Islet precursor cell (in vitro differentiated cells): ENCODE measurements around the gene TBRG4.
A peak's percentile ranks its signal among the peaks of the same experiment; 100 is the strongest.

Experiments used
- DNase-seq: peaks from one replicate; pipeline ENCODE4 v3.0.0-alpha.2; 2018

The TBRG4 gene

DNA sequence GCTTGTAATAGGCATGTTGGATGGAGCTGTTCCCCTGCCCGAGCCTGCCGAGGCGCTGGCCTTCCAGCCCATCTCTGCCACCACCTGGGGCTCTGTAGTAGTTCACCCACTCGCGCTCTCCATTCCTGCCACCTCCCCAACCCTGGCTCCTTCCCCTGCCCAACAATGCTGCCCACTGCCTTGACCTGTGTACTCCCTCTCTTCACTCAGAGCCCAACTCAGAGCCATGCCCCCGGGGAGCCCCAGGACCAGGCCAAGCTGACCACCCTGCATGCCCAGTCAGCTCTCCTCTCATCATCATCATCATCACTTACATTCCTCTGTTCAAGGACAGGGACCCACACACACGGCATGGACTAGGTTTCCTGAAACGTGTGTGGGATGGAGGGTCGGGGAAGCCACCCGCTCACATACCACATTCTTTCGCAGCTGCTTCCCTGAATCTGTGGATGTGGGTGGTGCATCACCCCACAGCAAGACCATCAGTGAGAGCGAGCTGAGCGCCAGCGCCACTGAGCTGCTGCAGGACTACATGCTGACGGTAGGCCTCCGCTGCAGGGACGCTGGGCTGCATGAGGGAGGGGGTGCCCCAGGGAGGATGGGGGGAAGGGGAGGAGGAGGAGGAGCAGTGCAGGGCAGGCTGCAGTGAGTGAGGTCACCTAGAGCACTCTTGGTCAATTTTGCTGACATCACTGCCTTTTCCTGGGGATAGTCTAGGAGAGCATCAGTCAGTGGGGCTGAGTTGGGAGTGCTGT, 38.3 kb downstream of the TBRG4 start:
- no peak for DNase-seq

DNA sequence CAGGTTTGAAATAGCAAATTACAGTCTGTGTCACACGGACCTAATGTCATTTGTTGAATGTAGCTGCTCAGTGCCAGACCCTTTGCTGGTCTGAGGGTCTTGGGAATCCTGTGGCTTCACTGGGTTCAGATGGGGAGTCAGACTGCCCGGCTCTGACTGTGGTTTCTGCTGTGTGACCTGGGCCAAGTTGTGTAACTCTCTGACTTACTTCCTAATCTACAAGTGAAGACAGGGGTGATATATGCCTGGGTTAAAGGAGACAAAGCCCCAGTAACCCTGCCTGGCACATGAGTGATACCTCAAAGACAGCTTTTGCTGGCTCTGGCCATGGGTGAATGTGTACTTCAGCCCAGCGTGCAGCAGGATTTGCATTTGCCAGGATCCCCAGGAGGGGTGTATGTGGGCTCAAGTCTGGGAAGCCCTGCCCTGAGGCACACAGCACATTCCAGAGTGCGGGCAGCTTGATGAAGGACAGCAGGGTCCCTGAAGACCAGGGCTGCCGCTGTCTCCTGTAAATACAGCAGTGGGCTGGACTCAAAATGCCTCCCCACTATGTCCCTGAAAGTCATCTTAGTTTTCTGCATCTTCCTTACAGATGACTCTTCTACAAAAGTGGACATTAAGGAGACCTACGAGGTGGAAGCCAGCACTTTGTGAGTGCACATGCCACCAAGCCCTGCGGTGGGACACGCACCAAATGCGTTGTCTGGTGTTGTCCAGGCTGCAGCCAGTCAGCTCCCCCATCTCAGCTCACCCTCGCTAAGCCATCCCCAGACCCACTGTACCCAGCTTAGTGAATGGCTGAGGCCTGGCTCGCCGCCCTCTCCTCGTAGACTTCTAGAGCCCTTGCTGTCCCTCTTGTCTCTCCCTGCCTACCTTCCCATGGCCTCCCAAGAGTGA, 39.1 kb downstream of the TBRG4 start:
- peak; percentile 68 for DNase-seq

DNA sequence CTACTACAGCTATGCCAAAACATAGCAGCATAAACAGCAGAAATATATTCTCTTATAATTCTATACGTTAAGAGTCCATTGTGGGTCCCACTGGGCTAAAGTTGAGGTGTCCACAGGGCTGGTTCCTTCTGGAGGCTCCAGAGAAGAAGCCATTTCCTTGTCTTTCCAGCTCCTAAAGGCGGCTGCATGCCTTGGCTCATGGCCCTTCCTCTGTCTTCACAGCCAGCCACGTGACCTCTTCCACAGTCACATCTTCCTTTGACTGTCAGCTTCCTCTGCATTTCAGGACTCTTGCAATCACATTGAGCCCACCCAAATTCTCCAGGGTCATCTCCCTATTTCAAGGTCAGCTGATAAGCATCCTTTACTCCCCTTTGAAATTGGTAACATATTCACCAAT, 40.0 kb downstream of the TBRG4 start:
- no peak for DNase-seq

DNA sequence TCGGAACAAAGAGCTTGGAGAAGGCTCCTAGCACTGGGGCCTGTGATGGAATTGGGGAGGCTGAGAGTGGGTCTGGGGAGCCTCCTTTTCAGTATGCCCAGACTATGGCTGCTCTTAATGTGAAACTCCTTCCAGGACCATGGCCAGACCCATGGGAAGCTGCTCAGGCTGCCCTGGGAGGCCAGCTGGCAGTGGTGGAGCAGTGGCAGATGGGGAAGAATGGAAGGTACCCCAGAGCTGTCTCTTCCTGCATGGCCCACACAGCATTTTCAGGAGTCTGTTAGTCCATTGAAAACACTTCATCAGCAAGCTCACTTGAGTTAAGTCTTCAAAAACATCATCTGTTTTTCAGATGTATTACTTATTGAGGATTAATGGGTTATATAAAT, 41.2 kb downstream of the TBRG4 start:
- DNase-seq: no peak

DNA sequence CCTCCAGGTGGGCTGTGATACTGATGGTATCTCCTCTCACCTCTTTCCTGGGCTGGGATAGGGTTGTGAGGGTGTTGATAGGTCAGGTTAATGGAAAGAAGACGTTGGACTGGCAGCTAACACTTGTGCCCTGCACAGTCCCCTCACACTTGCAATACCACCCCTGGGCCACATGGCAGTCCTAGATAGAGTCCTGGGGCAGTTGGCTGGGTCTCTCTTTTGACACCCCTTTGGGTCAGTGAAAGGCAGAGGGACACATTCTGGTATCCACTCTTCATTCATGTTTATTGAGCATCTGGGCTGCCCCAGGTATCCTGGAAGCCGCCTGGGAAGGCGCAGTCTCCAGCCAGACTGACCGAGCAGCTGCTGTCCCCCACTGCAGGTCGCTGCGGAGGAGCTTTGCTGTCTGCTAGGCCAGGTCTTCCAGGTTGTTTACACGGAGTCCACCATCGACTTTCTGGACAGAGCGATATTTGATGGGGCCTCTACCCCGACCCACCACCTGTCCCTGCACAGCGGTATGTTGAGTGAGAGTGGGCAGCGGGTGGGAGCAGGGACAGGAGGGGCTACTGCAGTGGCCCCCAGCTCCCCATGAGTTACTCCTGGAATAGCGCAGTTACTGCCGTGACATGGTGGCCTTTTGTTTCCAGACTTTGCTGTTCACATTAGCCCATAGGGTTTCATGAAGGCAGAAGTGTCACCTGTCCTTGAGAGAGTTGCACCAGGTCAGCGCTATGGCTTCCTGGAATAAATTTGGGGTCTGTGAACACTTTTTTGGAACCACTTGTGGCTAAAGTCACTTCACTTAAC, 41.8 kb downstream of the TBRG4 start:
- DNase-seq: no peak

DNA sequence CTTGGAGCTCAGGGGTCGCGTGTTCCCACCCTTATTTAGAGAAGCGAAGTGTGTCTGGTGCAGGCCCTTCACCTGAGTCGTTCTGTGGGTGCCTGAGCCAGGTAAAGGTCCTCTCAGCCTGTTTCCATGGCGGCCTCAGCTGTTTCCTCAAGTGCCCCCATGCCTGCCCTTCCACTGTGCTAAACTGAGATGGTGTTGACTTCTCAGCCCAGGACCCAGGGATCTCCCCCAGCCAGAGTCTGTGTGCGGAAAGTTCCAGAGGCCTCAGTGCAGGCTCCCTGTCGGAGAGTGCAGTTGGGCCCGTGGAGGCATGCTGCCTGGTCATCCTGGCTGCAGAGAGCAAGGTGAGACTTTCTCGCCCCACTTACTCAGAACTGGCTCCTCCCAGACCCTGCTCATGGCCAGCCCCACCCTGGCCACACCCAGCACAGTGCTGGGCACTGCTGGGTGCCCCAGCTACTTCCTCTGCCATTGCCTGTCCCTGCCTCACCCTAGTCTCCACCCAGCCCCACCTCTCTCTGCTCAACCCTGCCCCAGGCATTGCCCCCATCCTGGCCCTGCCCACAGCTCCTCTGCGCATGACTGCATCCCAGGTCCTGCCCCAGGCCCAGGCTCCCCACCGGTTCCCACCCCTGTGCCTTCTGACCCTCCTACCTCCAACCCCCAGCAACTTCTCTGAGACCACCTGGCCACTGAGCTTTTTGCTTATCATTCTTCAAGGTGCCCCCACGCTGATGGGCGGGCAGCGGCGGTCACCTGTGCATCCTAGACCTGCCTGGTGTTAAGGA, 43.1 kb downstream of the TBRG4 start:
- DNase-seq: no peak

DNA sequence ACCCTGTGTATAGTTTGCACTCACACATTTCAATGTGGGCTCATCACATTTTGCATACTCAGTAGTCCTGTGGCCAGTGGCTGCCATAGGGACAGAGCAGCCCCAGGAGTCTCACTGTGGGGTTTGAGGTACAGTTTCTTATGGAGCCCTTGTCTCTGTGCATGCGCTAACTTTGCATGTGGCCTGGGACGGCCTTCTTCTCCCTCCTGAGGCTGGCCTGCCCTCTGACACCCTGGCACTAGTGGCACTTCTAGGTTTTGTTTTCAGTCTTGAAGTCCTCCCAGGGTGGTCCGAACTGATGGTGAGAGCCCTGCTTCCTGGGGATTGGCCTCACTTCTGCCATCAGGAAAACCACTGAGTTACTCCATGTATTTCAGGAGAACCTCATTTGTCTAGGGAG, 43.9 kb downstream of the TBRG4 start:
- no peak for DNase-seq

DNA sequence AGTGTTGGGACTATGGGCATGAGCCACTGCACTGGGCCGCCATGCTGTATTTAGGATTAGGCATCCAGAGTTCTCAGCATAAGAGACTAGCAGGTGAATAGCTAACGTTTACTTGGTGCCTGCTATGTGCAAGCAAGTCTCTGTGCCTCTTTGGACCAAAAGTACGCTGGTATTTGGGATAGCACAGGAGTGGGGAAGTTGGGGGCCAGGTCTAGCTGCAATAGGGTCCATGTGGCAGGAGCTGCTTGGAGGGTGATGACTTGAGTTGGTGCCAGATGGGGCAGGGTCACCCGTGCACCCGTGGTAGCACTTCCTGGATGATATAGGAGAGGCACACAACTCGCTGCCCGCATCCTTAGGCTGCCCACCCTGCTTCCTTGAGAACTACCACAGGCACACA, 45.1 kb downstream of the TBRG4 start:
- DNase-seq: no peak

DNA sequence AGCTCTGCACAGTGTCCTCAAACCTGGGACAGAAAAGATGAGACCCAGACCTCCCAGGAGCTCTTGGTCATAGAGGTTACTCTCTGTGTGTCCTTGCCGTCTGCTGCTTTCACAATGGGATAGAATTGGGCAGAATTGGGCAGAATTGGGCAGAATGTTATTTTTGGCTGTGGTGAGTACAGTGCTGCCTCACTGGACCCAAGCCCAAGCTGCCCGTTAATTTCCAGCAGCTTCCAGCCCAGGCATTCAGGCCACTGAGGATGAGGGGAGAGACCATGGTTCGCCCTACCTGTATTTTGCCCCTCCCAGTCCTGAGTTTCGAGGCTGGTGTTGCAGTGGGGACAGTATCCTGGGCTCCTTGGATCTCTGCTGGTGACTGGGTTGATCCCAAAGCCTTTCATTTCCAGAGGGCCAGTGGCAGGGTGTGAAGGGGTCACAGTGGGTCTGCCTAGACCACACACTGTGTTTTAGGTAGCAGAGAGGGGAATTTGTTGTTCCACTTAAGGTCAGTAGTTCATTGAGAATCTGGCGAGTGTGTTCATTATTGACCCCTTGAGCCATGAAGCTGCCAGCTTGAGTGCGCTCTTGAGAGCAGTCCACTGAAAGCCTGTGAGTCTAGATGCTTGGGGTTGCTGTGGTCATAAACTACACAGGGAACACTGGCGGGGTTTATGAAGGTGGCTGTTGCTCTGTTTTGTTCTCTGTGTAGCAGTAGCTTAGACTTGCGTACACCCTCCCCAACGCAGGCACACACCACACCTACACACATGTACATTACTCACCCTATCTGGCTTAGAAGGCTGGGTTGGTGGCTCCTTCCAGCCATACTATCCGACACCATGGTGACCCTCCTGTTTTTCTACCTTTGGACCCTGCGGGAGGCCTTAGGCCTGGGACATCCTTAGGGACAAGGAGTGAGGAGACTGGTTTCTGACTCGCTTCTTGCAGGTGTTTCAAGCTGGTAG, 46.2 kb downstream of the TBRG4 start:
- DNase-seq: no peak

DNA sequence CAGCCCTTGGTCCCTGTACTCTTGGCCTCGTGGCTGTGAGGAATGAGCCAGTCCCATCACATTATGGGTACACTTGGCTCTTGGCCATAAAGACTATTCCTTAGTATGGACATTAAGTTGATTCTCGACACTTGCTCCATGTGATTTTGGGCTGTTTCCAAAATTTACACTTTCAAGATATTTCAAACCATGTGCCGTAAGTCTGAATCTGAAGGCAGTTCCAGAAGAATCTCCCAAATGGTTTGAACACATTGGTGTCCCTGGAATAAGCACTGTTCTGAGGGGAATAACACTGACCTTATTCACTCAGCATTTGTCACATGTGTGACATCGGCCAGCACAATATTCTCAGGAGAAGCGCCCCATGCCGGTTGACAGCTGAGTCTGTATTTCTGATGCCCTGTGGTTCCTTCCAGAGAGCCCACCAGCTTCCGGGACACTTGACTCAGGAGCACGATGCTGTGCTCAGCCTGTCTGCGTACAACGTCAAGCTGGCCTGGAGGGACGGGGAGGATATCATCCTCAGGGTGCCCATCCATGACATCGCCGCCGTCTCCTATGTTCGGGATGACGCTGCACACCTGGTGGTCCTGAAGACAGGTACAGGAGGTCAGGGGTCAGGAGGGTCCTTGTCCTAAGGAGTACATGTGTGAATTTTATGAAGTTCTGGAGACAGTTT, 47.3 kb downstream of the TBRG4 start:
- no peak for DNase-seq

DNA sequence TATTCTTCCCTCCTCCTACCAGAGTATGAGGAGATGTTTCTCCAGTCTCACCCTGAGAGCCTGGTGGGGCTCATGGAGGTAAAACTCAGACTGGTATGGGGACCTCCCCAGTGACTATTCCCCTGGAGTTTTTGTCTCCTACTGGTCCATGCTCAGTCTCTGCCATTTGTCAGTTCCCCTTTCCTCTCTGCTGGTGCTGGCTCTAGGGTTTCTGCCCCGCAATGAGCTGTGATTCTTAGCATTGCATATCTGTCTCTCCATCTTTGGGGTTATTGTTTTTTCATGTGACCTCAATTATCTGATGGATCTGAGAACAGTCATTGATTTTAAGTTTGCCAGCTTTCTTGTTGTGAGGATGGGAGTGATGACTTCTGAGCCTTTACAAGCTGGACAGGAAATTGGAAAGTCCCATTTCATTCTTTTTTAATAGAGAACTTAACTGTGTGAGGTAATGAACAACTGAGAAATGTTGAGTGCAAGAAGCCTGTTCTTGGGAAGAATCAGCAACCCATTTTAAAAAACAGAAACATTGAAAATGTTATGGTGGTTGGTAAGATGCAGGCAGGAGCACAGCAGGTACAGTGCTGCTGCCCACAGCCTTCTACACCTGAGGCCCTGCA, 49.6 kb downstream of the TBRG4 start:
- no peak for DNase-seq

DNA sequence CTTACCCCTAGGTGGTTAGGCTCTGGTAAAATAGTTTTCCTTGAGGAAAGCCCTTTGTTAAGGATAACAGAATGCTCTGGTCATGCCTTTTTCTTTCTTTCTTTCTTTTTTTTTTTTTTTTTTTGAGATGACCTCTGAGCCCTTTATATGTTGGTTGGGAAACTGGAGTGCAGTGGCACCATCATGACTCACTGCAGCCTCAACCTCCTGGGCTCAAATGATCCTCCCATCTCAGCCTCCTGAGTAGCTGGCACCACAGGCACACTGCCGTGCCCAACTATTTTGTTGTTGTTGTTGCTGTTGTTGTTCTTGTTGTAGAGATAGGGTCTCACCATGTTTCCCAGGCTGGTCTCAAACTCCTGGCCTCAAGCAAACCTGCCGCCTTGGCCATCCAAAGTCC, 50.1 kb downstream of the TBRG4 start:
- DNase-seq: no peak

DNA sequence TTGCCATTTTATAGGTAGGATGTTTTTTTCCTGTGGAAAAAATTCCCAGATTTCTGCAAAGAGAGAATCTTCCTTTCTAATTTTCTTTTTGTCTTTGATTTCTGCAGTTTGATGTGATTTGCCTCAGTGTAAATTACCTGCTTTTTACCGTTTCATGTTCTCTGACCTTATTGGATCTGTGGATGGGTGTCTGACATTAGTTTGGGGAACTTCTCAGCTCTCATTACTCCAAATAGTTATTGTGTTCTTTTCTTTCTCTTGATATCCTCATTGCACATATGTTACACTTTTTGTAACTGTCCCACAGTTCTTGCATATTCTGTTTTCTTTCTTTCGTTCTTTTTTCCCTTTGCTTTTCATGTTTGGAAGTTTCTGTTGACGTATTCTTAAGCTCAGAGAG, 51.2 kb downstream of the TBRG4 start:
- DNase-seq: no peak

DNA sequence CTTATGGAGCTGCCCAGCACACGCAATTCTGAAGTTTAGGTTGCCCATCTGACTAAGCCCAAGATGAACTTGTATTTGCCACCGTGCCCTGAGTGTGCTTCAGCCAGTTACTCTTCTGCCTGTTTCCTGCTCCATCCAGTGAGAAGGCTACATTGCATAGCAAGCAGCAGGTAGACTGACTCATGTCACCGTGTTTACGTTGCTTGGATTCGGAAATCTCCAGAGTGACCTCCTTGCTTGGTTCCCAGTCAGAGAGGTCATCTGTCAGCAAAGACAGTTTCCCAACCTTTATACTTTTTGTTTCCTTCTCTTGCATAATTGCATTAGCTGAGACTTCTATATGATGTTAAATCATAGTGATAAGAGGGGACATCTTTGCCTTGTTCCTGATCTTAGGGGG, 53.6 kb downstream of the TBRG4 start:
- no peak for DNase-seq

DNA sequence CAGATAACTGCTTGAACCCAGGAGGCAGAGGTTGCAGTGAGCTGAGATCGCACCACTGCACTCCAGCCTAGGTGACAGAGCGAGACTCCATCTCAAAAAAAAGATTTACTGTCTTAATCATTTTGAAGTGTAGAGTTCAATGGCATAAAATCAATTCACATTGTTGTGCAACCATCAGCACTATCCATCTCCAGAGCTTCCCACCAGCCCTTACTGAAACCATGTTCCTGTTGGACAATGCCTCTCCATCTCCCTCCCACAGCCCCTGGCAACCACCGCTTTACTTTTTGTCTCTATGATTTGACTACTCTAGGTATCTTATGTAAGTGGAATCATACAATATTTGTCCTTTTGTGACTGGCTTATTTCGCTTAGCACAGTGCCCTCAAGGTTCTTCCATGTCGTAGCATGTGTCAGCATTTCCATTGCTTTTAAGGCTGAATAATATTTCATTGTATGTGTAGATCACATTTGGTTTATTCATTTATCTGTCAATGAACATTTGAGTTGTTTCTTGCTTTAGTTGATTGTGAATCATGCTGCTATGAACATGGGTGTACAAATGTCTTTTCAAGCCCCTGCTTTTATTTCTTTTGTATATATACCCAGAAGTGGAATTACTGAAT, 55.8 kb downstream of the TBRG4 start:
- no peak for DNase-seq

DNA sequence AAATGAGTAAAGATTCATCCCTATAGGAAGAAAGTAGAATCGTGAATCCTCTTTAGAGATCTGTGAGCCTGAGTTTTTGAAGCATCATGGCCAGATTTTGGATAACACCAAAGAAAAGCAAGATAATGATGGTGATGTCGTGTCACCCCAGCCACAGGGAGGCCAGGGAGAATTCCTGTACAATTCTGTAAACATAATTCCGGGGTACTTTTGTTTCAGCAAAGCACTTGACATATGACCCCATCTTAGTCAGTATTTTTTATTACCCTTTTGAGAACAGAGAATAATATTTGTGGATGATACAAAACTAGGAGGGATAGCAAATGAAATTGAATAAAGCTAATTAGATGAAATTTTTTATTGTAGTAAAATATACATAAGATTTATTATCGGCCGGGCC, 56.5 kb downstream of the TBRG4 start:
- DNase-seq: no peak

DNA sequence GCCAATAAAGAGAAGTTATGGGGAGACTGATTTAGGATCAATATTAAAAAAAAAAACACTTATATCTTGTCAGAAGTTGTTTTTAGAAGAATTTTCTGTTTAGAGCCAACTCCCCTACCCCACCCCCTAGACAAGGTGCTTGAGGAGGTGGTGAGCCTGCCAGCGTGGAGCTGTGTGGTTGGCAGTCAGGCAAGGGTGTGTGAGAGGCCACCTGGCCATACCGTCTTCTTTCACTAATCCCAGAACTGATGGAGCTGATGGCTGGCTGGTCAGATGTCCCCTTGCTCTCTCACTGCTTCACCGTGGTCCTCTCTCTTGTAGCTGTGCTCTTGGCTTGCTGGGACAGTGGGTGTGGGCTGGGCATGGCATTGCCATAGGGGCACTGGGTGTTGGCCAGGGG, 57.1 kb downstream of the TBRG4 start:
- no peak for DNase-seq

DNA sequence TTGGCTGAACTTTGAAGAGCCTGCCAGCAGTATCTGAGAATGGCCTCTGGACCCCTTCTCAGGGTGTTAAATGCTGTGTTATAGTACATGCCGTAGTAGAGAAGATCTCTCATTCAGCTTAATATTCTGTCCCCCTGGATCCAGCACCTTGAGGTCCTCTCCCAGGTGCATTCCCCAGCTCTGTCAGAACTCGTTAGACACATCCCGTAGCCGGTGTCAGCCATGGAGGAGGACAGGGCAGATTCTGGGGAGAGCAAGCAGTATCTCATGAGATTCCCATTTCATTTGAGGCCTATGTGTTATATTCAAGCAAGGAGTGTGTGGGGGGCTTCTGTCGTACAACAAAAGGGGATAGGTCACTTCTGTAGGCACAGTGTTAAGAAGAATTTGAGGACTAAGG, 57.6 kb downstream of the TBRG4 start:
- no peak for DNase-seq

DNA sequence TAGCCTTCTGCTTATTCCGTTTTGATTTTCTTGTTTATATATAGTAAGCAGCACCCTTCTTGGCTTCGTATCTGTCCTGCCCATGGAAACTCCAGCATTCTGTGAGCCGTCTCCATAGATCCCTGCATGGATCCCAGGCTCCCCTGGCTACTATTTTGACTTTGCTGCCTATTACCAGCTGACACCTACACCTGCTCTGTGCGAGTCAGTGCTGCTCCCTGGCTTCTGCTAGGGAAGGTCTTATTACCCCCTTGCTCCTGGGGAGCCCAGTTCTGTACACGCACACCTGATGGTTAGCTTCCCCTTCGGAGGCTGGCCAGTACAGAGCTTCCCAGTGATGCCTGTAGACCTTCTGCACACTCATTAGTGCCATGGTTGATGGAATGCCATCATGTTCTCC, 58.1 kb downstream of the TBRG4 start:
- DNase-seq: no peak

DNA sequence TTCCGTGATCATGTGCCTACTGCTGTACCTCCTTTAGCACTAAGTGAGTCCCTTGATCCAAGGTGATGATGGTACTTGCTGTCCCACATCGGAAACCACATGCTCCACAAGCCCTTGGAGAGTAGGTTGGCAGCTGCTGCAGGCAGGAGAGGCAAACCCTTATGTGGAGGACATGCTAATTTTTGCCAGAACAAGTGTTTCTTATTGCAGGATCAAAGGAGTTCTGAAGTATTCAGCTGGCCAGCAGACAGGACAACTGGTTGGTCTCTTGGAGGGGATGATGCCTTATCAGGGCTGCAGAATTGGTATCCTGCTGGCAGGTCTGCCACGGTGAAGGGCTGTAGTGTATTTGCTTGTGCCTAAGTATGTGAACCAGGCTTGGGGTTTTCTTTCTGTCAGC, 59.5 kb downstream of the TBRG4 start:
- DNase-seq: no peak
